ENCODE measurements around the gene FMN2.

GRCh38 chr1:240506176-240506575, 414.5 kb downstream of the FMN2 start:
- TF ChIP-seq CTCF (IDR thresholded peaks at IDR 0.05; ENCODE audit: insufficient read depth, low read length, poor library complexity, severe bottlenecking) (no peak), EZH2phosphoT487 (conservative IDR thresholded peaks at IDR 0.05; ENCODE audit: low read length) (no peak)

All from SU-DHL-6 (cell line).